M059J (cell line): Measurements from ENCODE around the gene PRKCG. TPM values are rescaled to one million over a fixed set of nuclear protein-coding genes. Genes with fewer than 3 reads are reported as not detected.
"Not testable (repeated sequence)": the region's sequence is repeated elsewhere in the genome, so short reads cannot be mapped to it uniquely, and the experiment has no call there.

Experiments
- DNase-seq: peaks from one replicate; pipeline ENCODE4 v3.0.0-alpha.2; 2012; ENCODE audit warnings: low read depth
- total RNA-seq: library from RNA; depleted of rRNA; stranded (reverse); fragments of >200 nt; shearing (Covaris generic); gene quantifications from 2 replicates; pipeline ENCODE4 v1.2.3, GENCODE V29; 2014; rRNA removed

PRKCG gene
- not detected in 2 replicates for total RNA-seq

DNA sequence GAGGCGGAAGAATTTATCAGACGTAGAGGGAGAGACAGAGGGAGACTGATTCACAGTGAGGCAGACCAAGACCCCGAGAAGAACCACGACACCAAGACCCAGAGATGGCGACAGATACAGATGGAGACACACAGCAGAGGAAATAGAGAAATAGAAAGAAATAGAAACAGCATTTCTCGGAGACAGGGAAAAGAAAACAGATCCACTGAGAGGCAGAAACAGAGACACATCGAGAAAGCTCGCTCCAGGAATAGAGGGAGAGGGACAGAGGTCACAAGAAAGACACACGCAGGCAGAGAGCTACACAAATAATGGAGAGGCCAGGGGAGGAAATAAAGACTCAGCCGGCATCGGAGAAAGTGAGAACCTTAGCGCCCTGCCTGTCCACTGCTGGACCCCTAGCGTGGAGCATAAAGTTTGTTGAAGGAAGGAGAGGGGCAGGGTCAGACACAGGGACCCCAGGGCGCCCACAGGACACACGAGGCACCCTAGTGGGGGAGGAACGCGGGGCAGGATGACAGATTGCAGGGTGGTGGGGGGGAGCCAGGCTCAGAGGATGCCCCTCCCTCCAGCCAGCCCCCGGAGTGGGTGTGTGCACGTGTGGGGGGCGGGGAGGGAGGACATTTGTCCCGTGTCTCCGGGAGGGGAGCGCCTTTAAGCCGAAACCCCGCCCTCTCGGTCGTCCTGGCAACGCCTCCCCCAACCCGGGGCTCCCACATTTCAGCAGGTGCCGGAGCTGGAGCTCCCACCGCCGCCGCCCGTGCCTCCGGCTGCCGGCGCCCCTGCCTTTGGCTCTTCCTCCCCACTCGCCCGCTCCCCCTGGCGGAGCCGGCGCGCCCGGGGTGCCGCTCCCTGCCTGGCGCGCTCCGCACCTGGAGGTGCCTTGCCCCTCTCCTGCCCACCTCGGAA lies at the start of gene PRKCG:
Gene PRKCG, plus strand, starts transcription at position 716 of the 909 bp plus-strand sequence. CDS start 298 bp downstream, outside the sequence.
- DNase-seq, result peak; percentile 46

DNA sequence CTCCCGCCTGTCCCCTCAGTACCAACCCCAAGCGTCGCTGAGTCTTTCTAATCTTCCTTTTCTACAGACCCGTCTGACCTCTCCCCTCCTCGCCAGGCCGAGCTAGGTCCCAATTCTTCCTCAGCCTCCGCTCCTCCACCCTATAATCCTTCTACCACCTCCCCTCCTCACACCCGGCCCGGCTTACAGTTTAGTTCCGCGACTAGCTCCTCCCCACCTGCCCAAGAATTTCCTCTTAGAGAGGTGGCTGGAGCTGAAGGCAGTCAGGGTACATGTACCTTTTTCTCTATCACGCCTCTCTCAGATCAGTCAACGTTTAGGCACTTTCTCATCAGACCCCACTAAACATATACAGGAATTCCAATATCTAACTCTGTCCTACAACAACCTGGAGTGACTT lies 49.1 kb upstream of the PRKCG start:
- DNase-seq, result not testable (repeated sequence)

DNA sequence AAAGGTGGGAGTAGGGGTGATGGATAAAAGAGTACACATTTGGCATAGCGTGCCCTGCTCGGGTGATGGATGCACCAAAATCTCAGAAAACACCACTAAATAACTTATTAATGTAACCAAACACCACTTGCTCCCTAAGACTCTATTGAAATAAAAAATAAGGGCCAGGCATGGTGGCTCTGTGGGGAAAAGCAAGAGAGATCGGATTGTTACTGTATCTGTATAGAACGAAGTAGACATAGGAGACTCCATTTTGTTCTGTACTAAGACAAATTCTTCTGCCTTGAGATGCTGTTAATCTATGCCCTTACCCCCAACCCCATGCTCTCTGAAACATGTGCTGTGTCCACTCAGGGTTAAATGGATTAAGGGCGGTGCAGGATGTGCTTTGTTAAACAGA lies 43.6 kb upstream of the PRKCG start:
- DNase-seq, result not testable (repeated sequence)

DNA sequence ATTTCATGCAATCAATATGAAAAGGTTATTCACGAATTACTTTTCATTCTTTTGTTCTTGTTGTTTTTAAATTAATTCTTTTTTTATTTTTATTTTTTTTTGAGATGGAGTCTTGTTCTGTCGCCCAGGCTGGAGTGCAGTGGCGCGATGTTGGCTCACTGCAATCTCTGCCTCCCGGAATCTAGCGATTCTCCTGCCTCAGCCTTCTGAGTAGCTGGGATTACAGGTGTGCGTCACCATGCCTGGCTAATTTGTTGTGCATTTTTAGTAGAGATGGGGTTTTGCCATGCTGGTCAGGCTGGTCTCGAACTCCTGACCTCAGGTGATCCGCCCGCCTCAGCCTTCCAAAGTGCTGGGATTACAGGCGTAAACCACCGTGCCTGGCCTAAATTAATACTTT lies 41.8 kb upstream of the PRKCG start:
- DNase-seq, result not testable (repeated sequence)

DNA sequence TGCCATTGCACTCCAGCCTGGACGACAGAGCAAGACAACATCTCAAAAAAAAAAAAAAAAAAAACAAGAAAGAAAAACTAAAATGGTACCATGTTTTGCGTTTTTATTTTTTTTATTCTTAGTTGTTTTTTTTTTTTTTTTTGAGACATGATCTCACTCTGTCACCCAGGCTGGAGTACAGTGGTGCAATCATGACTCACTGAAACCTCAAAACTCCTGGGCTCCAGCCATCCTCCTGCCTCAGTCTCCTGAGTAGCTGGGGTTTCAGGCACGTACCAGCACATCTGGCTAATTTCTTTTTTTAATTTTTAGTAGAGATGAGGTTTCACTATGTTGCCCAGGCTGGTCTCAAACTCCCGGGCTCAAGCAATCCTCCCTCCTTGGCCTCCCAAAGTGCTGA lies 41.1 kb upstream of the PRKCG start:
- DNase-seq, result peak; percentile 87

DNA sequence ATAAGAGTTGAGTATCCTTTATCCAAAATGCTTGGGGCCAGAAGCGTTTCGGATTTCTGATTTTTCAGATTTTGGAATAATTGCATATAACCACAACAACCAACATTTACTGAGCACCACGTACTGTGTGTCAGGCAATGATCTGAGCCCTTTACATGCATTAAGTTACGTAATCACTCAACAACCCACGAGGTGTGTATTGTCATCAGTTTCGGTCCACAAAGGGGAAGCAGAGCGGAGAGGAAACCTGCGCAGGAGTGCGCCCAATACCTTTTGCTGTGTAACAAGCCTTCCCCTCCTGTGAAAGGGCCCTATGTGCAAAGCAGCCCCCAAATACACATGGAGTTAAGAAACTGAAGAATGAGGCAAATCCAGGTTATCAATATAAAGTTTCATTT lies 37.1 kb upstream of the PRKCG start:
- DNase-seq, result no peak

DNA sequence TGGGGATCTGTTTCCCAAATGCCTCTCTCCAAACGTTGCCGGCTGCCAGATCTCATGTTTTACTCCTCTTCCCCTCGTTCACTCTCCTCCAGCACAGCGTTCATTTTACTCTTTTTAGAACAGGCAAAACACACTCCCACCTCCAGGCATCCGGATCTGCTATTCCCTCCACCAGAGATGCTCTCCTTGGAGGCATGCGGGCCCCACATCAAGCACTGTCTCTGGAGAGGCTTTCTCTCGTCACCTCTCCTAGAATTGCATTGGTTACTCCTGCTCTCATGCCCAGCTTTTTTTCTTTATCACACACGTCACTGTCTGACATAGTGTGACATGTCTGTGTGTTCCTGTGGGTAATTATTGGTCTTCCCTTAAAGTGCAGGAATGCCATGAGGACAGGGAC lies 34.4 kb upstream of the PRKCG start:
- no peak for DNase-seq

DNA sequence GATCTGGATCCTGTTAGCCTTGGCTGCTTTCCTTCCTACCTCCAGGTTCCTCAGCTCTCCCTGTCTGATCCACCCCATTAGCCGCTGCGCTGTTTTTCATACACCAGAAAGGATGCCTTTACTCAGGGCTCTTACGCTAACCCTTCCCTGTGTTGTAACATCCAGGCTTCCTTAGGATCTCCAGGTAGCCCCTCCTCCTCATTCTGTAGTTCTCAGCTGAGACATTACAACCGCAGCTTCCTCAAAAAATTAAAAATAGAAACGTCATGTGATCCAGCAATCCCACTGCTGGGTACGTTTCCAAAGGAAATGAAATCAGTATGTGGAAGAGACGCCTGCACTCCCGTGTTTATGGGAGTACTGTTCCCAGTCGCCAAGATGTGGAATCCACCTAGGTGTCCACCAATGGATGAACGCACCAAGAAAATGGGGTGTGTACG lies 32.7 kb upstream of the PRKCG start:
- DNase-seq, result peak; percentile 68

DNA sequence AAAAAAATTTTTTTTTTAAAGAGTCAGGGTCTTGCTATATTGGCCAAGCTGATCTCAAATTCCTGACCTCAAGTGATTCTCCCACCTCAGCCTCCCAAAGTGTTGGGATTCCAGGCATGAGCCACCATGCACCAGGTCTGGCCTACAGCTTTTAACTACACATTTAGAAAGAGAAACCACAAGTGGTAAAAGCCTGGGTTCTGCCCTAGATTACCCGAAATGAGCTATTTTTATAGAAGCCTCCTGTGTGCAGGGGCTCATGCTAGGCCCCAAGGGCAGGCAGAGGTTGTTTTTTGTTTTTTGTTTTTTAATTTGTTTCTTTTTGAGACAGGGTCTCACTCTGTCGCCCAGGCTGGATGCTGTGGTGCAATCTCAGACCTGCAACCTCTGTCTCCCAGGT lies 28.3 kb upstream of the PRKCG start:
- no peak for DNase-seq

DNA sequence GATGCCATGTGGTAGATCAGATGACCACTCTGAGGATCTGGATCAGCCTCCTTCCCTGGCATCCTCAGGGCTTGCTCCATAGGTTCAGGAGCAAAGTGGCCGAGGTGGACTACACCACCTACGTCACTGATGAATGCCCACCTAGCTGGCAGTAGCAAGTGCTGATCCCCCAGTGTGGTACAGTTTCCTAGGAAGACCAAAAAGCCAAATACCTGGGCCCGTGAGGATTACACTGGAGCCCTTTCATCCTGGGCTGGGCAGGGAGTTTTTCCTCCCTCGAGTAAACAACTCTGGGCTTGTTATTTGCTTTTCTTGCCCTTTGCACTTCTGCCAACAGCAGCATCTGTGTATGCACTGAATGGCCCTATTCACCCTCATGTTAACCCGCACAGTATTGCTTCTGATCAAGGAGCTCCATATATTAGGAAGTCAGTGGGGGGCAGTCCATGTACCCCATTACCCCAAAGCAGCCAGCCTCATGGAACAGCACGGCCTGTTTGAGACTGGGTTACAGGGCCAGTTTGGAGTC lies 17.6 kb upstream of the PRKCG start:
- no peak for DNase-seq

DNA sequence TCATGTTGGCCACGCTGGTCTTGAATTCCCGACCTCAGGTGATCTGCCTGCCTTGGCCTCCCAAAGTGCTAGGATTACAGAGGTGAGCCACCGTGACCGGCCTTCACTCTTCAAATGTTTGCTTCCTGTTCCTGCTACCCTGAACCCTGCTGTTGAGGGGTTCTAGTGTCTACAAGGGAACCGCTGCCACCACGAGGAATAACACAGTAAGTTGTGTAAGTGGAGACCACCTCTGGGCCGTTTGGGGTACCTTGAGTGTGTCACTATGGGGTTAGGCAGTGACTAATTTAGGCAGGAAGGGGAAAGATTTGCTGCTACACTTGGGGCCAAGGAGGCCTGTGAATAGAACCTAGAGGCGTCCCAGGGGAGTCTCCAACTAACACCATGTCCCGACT lies 16.5 kb upstream of the PRKCG start:
- DNase-seq, result no peak

DNA sequence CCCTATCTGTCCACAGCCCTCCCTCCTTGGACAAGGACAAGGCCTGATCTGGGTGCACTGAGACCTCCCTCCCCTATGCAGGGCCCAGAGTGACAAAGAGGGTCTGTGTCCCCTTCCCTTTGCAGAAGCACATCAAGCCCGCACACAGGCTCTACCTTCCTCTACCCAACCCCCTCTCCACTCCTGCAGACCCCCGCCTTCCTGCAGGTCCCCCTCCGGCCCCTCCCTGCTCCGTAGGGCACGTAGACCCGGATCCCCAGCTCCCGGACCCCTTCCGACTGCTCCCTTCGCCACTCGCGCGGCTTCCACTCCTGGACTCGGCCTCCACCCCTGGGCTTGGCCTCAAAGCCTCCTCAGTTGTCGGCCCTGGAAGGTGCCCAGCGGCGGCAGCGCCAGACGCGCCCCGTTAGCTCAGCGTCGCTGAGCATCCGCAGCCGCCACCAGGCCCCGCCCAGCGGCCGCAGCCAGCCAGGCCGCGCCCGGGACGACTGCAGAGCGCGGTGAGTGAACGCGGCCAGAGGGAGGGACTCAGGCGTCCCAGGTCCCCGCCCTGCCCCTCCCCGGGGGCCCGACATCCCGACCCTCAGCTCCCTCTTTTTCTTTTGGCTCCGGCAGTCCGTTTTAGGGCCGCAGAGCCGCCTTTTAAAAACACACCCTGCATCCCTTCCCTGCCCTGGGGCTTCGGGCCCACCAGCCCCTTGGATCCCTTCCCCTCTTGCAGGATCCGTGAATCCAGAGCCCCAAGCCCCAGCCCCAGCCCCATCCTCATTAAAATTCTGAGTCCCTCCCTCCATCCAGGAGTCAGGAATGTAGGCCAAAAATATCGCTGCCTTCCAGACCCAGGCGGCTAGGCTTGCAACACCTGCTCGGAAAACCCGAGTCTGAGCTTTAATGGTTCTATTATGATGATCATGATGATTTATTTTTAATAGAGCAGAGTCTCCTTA lies 15.8 kb upstream of the PRKCG start:
- peak; percentile 84 for DNase-seq

DNA sequence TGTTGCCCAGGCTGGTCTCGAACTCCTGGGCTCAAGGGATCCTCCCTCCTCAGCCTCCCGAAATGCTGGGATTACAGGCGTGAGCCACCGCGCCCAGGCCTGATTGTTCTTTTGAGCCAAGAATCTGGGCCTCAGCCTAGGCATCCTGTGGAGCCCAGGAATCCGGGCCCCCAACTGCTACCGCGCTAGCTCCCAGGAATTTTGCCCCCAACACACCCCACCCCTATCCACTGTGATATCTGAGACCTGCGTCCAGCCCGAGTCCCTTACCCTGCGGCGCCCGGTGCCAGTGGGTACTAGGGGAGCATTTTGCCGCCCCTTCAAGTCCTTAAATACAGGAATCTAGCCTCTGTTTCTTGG lies 15.2 kb upstream of the PRKCG start:
- no peak for DNase-seq

DNA sequence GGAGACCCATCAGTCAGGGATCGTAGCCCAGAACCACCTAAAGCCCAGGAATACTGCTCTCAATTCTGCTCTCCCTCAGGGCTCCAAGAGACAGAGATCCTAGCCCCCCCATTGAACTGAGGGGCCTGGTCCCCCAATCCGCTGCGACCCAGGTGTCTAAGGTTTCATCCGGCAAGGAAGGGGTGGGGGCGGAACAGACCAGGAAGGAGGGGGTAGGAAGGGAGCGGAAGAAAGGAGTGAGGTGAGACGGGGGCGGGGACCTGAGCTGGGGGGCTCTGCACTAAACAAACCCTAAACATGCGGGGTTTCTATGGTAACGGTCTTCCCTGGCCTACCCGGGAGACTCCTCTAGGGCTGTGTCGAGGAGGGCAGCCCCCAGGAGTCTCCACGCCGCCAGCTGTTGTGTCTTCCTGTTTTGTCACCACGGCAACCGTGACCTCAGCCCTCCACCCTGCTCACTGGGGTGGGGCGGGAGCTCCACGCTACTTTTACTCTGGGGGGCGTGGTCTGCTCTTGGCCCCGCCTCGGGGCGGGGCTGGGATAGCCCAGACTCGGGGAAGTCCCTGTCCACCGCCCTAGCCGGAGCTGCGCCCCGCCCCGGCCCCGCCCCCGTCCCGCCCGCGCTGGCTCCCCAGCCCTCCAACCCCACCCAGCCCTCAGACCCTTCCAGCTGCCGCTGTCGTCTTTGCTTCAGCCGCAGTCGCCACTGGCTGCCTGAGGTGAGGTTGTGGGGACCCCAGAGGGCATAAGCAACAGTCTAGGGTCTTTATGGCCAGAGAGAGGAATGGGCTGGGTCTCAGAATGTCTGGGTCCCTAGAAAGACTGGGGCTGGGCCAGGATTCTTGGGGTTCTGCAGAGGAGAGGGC lies 14.5 kb upstream of the PRKCG start, which contains the start of gene MYADM:
Gene MYADM, plus strand, starts transcription at position 659 of the 866 bp plus-strand sequence. CDS start 5,647 bp downstream, outside the sequence.
- DNase-seq, result peak; percentile 99

DNA sequence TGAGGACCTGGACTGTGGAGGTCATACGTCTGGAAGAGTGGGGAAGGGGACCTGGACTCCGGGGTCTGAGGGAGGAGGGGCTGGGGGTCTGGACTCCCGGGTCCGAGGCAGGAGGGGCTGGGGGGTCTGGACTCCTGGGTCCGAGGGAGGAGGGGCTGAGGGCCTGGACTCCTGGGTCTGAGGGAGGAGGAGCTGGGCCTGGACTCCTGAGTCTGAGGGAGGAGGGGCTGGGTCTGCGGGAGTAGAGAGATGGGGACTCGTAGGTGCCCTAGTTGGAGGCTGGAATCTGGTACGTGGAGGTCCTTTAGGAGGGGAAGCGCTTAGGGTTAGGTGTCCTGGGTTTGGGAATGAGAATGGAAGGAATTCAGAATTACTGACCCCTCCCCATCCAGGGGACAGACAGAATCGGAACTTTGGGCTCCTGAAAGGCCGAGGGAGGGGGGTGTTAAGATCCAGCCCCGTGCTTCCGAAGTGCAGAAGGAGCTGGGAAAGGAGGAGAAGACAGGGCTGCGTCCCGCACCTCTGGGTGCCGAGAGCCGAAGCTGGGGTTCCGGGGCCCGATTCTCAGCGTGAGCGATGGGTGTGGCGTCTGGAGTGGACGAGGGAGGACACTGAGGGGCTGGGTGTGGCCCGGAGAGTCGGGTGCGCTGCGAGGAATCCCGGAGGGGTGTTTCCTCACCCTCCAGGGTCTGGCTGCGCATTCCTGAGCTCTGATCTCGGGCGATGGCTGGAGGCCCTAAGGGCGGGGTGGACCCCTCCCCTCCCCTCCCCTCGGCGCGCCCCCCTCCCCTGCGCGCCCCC lies 13.7 kb upstream of the PRKCG start:
- peak; percentile 78 for DNase-seq

DNA sequence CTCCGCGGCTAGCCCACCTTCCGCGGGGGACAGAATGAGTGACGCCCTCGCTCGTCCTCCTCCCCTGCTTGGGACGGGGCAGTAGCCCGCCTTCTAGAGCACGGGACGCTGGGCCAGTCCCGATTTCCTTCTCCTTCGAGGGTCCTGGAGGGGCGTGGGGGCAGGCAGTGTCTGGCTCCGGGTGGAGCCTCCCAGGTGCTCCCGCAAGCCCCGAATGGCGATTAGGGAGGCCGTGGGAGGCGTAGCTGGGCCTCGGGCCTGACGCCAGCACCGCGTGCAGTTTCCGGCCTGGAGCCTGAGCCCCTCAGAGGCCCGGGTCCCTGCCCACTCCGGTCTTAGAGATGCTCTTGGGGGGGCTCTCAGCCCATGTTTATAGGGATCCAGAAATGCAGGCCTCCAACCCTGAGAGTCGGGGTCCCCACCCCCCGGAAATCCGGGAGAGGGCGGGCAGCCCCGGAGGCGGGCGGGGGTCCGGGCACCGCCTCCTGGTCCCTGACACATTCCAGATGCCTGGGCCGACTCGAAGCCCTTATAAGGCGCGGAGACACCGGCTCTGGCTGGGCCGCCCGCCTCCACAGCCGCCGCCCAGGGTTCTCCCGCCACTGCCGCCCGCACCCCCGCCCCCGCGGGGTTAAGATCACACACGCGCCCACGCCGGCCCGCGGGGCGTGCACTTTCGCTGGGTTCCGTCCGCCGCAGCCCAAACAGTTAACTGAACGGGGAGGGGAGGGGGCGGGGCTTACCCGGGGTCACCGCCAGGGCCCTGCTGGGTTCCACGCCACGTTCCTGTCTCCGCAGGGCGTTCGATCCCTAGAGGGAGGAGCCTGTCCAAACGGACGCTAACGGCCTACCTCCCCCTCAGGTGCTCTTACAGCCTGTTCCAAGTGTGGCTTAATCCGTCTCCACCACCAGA lies 12.8 kb upstream of the PRKCG start:
- DNase-seq, result peak; percentile 89

DNA sequence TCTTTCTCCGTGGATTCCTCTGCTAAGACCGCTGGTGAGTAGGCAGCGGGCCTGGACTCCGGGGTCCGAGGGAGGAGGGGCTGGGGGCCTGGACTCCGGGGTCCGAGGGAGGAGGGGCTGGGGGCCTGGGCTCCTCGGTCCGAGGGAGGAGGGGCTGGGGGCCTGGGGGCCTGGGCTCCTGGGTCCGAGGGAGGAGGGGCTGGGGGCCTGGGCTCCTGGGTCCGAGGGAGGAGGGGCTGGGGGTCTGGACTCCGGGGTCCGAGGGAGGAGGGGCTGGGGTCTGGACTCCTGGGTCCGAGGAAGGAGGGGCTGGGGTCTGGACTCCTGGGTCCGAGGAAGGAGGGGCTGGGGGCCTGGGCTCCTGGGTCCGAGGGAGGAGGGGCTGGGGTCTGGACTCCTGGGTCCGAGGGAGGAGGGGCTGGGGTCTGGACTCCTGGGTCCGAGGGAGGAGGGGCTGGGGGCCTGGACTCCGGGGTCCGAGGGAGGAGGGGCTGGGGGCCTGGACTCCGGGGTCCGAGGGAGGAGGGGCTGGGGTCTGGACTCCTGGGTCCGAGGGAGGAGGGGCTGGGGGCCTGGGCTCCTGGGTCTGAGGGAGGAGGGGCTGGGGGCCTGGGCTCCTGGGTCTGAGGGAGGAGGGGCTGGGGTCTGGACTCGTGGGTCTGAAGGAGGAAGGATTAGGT lies 12.1 kb upstream of the PRKCG start:
- DNase-seq, result not testable (repeated sequence)

DNA sequence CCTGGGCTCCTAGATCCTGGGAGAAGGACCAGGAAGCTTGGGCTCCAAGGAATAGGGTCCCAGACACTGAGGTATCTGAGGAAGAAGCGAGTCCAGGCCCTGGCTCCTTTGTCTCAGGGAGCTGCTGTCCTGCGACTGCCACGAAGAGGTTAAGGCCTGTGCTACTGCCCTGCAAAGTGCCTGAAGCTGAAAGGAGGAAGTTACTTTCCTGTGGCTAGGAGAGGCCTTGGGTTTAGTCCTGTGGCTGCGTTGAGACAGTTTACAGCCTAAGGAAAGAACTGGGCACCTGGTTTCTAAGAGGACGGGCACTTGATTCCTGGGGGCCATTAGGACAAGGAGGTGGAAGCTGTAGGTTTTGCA lies 11.5 kb upstream of the PRKCG start:
- DNase-seq, result peak; percentile 52

DNA sequence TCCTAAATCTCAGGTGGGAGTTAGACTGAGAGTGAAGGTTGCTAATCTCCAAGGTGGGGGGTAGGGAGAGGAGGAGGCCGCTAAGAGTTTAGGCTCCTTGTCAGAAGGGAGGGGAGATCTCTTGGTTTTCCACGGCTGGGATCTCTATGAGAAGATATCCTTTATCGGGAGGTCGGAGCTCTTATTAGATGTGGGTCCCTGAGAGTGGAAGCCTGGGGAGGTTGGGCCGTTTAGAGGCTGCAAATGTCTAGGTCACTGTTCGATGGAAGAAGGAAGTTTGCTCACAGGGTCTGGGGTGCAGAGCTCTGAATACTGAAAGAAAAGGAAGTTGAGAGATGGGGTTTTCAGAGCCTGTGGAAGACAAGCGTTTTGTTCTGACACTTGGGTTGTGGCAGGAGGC lies 10.5 kb upstream of the PRKCG start:
- no peak for DNase-seq
